GM19240 (cell line): ENCODE data around the gene PRUNE1.
A peak's percentile ranks its signal among the peaks of the same experiment; 100 is the strongest.

Experiments used
- DNase-seq: peaks from one replicate; pipeline ENCODE4 v3.0.0; 2011; ENCODE audit warnings: low spot score; ENCODE audit not compliant: insufficient read length

The PRUNE1 gene, protein sequence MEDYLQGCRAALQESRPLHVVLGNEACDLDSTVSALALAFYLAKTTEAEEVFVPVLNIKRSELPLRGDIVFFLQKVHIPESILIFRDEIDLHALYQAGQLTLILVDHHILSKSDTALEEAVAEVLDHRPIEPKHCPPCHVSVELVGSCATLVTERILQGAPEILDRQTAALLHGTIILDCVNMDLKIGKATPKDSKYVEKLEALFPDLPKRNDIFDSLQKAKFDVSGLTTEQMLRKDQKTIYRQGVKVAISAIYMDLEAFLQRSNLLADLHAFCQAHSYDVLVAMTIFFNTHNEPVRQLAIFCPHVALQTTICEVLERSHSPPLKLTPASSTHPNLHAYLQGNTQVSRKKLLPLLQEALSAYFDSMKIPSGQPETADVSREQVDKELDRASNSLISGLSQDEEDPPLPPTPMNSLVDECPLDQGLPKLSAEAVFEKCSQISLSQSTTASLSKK

DNA sequence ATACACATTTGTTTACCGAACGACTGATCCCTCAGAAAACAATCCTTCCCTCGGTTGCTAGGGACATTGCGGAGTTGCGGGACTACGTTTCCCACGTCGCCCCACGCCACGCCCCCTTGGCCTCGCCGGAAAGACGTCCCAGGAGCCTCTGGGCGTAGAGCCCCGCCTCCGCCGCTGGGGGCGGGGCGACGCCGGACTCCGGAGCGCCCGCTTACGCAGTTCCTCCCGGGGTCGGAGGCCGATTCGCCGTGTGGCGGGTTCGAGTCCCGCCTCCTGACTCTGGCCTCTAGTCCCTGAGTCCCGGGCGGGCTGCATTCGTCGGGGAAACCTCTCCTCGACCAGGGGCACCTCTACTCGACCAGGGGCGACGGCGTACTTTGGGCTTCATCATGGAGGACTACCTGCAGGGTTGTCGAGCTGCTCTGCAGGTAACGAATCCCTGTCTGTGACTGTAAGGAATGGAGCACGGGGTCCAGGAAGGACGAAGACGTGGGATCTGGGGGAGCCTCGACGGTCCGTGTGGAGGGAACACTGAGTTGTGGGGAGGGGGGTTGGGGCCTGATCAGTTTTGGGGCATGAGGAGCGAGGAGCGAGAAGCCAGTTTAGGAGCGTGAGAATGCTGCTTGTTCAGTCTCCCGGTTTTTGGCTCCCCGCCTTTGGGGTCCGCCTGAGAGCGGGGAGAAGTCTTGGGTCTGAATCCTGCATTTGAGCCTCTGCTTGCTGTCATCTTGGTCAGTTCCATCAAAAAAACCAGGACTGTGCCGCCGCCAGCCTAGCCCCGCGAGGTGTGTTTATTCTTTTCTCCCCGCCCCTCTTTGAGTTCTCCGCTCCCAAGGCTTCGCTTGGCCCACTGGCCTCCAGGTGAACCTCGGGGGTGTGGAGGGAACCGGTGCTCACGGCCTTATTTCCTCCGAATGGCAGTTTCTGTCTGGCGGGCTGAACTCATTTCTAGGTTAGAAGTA, at the start of gene PRUNE1:
TSS of gene PRUNE1 (plus strand) at position 206 of the 962 bp plus-strand sequence. CDS start at position 390, 184 bp downstream.
- DNase-seq: peak; percentile 95

DNA sequence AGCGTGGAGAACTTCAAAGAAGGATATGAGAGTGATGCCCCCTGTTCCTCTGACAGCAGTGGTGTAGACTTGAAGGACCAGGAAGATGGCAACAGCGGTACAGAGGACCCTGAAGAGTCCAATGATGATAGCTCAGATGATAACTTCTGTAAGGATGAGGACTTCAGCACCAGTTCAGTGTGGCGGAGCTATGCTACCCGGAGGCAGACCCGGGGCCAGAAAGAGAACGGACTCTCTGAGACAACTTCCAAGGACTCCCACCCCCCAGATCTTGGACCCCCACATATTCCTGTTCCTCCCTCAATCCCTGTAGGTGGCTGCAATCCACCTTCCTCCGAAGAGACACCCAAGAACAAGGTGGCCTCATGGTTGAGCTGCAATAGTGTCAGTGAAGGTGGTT, 47.6 kb upstream of the PRUNE1 start:
- DNase-seq: no peak

DNA sequence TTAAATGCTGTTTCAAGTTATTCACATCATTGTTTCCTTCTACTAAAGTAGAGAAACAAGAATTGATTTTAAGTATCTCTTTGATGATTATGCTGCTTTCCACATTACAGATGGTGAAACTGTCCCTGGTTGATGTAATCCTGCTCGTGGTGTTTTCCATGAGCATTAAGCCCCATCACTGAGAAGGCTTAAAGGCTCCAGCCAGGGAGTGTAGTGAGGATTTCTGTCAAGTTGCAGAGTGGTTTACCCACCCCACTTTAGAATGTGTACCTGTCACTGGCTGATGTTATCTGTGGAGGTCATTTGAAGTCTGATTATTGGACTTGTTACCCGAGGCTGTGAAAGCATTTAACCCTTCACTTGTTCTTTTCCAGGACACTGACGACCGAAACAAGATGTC, 46.5 kb upstream of the PRUNE1 start:
- DNase-seq: no peak

DNA sequence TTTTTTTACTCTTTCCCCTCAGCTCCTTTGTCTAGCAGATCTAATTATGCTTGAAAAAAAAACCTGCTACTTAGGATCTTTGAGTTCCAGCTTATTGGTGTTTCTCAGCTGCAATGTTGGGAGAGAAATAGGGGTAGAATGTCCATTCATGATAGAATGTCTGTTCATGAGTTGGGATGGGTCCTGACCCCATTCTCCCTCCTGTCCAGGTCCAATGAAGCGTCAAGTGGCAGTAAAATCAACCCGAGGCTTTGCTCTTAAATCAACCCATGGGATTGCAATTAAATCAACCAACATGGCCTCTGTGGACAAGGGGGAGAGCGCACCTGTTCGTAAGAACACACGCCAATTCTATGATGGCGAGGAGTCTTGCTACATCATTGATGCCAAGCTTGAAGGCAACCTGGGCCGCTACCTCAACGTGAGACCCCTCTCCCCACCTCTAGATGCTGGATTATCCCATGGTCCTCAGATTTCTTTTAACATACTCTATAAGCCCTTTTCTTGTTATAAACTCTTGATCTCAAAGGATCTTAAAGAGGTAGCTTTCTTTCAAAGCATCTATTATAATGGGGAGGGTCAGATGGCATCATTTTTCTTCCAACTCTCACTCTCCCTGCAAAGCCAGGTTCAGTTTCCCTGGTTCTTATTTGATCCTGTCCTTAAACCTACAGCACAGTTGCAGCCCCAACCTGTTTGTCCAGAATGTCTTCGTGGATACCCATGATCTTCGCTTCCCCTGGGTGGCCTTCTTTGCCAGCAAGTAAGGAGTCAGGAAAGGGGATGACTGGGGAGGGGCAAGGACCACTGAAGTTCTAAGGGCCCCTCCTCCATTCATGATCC, 44.7 kb upstream of the PRUNE1 start:
- DNase-seq: no peak

DNA sequence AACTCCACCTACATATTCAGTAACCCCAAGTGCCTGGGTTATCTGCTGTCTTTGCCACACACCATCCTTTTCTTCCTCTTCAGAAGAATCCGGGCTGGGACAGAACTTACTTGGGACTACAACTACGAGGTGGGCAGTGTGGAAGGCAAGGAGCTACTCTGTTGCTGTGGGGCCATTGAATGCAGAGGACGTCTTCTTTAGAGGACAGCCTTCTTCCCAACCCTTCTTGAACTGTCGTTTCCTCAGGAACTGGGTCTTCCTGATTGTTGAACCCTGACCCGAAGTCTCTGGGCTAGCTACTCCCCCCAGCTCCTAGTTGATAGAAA, 44.1 kb upstream of the PRUNE1 start:
- DNase-seq: no peak

DNA sequence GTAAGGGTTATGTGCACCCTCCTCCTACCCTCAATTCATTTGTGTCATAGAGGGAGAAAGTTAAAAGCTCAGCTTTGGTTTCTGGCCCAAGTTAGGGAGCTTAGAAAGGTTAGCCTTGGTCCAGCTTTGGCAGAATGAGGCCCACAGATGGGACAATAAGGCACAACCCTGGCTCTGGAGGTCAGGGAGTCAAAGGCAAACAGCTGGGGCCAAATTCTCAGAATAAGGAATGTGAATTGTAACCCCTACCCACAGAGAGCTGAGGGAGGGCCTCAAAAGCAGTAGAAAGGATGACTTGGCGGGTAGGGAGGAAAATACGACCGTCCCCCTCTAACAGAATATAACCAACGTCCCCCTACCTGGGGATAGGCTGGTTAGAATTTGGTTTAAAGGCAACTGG, 42.6 kb upstream of the PRUNE1 start:
- DNase-seq: no peak

DNA sequence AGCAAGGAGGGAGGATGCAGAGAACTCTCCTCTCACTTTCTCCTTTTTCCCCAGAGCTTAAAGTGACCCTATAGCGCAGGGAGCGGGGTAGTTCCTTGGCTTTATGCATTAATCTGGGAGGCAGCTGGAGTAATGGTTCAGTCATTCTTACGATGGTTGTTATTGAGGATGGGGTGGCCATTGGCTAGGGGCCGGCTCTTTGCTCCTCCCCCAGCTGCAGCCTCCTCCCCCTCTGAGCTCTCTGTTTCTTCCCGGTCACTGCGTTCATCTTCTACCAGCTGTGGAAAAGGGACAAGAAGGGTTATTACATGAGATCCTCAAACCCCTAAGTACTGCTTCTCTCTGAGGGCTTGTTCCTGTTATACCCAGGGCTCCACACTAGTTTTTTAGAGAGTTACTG, 42.2 kb upstream of the PRUNE1 start:
- DNase-seq: no peak

DNA sequence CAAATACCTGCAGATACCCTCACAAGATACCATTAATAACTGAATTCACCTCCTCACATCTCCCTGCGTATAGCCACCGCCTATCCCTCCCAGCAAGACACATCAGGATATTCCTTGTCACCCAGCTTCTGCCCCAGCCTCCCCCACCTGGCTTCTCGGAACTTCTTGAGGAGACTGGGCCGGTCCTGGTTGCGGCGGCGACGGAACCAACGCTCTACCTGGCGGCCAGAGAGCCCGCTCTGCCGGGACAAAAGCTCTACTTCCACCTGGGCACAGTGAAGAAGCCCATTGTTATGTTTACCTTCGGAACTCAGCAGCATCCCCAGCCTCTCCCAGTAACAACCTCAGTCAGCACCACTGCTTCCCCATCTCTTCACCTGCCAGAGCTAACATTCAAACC, 40.3 kb upstream of the PRUNE1 start:
- no peak for DNase-seq

DNA sequence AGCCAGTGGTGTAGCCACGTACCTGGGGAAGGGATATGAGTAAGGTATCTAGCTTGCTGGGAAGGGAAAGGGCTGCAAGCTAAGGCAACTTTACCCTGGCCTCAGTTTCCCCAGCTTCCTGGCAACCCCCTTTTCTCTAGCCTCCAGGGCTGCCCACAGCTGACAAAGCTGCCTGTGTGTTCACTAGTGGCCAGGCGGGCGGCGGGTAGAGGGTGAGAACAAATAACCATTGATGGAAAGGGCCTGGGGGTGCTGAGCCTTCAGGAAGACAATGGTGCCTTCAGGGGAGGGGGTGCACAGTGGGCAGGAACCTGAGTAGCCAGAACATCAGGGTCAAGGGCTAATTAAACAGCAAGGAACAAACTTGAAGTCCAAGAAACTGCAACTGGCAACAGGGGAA, 39.8 kb upstream of the PRUNE1 start:
- DNase-seq: no peak

DNA sequence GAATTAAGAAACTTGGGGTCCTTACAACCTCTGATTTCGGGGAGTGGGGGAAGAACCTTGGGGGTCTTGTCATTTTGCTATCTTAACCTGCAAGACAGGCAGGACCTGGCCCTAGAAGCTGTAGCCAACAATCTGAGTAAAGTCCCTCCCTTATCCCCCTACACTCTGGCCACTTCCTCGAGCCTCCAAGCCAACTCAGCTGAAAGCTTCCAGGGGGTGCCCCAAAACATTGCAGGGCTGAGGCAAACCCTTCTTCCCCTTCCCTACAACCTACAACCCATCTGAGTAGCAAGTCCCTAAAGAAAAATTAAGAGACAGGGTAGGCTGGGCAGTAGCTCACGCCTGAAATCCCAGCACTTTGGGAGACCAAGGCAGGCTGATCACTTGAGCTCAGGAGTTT, 38.6 kb upstream of the PRUNE1 start:
- no peak for DNase-seq

DNA sequence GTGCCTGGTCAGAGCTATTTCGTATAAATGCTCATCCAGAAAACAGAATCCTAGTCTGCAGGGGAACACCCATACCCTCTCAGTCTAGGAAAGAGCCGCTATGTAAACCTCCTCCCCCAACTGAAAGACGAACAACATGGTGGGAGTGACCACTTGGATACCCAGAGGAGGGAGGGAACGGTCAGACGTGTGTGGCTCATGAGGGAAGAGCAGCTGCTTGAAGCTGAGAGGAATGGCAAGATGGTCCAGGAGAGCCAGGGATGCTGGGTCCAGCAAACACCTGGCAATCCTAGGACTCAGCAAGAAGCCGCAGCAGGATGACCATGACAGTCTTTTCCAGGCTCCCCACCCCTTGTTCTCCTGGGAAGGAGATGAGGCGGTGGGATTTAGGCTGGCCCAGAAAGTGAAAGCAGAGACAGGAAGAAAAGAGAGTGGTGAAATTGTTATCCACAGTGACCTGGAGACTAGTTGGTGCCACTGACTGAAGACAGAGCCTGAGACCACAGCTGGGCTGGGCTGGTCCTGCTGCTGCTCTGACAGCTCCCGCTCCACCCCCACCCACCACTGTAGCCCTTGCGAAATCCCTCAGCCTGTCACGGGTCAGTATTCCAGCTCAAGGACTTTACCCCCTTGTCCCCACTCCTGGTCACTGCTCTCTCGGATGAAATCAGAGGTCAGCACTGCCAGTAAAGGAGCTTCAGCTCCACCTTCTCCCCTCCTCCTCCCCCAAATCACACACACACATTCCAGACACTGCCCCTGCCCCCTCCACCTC, 37.3 kb upstream of the PRUNE1 start:
- no peak for DNase-seq

DNA sequence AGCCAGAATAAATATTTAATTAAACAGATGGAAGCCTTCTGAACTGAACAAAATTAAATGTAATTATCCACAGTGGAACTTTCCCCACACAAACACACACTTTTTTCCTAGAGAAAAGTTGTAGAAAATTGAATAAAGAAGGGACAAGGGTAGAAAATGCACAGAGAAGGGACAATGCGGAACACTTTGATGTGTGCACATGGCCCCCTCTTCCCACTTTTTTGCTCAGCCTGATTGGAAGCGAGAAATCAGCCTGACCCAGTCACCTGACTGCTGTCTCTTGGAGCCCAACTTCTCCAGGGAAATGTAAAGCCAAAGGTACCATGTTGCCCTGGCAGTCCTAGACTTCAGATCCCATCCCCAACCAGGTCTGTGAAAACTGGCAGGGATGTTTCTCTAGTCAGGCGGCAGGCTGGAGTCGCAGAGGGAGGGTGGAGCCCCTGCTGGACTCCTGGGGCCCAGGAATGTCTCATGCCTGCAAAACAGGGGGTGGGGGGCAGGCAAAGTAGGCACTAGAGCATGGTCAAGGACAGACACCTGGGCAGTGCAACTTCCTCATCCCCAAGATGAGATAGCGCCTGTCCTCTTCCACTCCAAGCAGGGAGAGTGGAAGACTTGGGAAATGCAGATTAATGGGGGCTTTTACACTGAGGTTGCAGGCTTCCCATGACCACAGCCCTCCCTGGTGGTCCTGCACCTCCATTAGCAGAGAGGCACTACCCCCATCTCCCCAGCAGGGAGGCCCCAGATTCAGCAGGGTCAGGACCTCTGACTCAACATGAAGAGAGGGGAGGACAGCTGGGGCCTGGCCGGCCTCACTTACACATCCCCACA, 36.4 kb upstream of the PRUNE1 start:
- no peak for DNase-seq

DNA sequence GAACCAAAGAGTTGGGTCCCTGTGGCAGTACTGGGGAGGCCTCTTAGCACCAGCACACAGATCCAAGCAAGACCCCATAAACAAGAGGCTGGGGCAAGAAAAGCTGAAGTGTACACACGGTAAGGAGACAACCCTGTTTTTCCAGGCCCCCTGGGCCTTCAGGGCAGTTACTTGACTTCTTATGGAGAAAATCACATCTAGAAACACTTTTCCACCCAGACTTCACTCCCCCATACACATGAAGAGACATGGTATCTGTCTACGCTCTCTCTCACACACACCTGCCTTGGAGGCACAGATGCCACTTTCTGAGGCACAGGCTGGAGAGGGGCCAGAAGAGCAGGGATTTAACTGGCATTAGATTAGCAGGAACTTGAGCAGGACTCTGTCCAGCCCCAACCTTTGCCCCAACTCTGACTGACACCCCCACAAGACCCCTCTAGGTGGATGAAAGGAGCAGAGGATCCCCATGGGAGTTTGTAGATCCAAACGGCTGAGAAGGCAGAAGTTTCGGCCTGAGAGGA, 35.8 kb upstream of the PRUNE1 start:
- no peak for DNase-seq

DNA sequence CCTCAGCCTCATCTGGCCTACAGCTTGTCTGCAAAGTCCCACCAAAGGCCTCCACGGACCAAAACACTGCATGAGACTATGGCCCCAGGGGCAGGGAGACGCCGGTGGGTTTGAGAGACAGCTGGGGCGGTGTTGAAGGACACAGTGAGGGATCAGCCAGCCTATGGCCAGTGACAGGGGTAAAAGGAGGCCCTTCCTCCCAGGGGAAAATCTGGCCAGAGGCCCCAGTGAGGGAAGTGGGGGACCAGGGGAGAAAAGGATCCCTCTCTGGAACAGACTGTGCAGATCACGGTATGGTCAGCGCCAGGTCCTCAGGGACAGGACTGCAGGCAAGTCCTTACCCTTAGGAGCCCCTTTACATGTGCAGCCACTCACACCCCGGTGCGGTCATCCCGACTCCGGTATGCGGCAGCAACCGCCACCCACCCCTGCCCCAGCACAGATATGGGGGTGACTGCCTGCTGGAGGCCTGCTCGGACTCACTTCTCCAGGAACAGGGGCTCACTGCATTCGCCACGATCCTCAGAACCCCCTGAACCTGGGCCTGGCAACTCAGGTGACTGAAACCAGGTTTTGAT, 34.9 kb upstream of the PRUNE1 start:
- no peak for DNase-seq

DNA sequence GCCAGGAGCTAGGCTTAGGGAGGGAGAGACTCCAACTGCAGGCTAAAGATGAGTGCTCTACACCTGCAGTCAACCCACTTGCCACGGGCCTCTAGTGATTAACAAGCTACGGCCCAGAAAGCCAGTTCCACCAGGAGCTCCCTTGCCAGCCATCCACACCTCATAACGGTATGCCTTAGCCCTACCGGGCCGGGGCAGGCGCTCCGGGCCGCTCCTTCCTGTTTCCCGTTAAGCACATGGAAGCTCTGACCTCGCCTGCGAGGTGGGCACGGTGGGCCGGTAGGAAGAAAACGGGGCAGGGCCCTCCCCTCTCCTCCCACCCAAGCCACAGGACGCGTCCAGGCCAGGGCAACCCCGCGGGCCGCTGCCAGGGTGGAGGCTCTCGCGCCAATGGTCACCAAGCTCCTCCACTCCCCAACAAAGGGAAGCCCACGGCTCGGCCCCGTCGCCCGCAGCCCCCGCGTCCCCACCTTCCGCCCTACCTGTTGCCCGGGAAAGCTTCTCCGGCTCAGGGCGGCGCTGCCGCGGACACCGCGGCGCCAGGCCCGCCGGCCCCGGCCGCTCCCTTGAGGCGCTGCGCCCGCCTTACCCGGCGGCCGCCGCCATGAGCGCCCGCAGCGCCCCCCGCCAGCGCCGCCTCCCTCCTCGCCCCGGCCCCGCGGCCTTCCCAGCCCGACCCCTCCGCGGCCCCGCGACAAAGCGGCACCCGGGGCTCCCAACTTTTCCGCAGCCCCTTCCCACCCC, 34.2 kb upstream of the PRUNE1 start:
- DNase-seq: no peak

DNA sequence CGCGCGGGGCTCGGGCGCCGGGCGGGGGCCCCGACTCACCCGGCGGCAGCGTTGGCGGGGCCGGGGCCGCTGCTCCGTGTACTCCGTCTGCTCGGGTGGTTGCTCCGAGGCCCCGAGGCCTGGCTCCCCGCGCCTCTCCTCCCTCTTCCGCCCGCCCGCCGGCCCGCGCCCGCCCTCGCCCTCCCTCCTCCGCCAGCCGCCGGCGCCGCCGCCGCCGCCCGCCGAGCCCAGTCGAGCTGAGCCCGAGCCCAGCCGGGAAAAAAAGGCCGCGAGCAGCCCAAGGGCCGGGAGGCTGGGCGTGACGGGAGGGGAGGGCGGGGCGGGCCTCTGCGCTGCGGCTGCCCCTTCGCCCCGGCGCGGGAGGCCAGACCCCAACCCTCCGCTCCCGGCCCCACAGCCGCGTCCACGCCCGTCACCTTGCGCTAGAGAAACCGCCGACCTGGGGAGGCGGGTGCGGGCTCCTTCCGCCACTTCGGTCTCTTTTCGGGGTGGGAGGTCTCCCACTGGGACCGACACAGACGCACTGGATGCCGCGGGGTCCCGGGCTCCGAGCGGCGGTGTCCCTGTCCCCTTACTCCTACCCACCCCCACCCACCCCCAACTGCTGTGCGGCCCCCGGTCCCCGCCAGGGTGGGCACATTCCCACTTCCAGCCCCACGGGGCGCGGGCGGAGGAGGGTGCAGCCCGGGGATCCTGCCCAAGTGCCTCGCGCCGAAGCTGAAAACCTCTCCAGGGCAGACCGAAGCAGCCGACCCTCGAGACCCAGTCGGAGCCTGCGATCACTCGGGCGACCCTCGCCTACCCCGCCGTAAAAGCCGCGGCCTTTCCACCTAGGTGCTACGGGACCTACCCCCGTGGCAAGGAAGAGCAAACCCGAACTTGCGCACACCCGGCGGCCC, 33.4 kb upstream of the PRUNE1 start, which contains the start of gene CERS2:
TSS of gene CERS2 (minus strand) at position 256 of the 899 bp plus-strand sequence. CDS start 5,745 bp downstream, outside the sequence.
- peak; percentile 58 for DNase-seq

DNA sequence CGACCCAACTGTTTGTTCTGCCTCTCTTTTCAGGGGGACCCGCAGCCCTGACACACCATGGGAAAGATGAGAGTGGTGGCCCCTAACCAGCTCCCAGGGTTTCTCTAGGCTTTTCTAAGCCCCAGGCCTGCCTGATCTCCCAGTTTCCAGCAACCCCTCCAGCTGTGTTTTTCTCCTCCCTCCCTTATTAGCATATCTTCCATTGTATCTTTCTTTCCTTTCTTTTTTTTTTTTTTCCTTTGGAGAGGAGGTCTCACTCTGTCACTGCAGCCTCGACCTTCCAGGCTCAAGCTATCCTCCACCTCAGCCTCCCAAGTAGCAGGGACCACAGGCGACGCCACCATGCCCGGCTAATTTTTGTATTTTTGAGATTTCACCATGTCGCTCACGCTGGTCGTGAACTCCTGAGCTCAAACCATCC, 31.8 kb upstream of the PRUNE1 start:
- DNase-seq: no peak
